ENCODE data around the gene COPS8.
A peak's percentile ranks its signal among the peaks of the same experiment; 100 is the strongest.

COPS8 gene

GRCh38 chr2:237101118-237101979 lies 15.7 kb downstream of the COPS8 start:
- no peak for DNase-seq (ENCODE audit: low read depth)

GRCh38 chr2:237102428-237102827 lies 16.7 kb downstream of the COPS8 start:
- no peak for DNase-seq (ENCODE audit: low read depth)

- no peak for DNase-seq (ENCODE audit: low read depth)
Measured at GRCh38 chr2:237109421-237109934, 23.8 kb downstream of the COPS8 start.

GRCh38 chr2:237113026-237113795 lies 27.5 kb downstream of the COPS8 start:
- DNase-seq (ENCODE audit: low read depth): no peak

- DNase-seq (ENCODE audit: low read depth): no peak
Measured at GRCh38 chr2:237115870-237116269, 30.2 kb downstream of the COPS8 start.

- no peak for DNase-seq (ENCODE audit: low read depth)
Measured at GRCh38 chr2:237116431-237116830, 30.7 kb downstream of the COPS8 start.

- DNase-seq (ENCODE audit: low read depth): no peak
Measured at GRCh38 chr2:237118025-237118424, 32.3 kb downstream of the COPS8 start.

- no peak for DNase-seq (ENCODE audit: low read depth)
Measured at GRCh38 chr2:237118561-237119155, 33.0 kb downstream of the COPS8 start.

- no peak for DNase-seq (ENCODE audit: low read depth)
Measured at GRCh38 chr2:237120916-237121315, 35.2 kb downstream of the COPS8 start.

GRCh38 chr2:237121321-237121720 lies 35.6 kb downstream of the COPS8 start:
- DNase-seq (ENCODE audit: low read depth): no peak

- DNase-seq (ENCODE audit: low read depth): peak; percentile 53
Measured at GRCh38 chr2:237122214-237122666, 36.6 kb downstream of the COPS8 start.

GRCh38 chr2:237124820-237125219 lies 39.1 kb downstream of the COPS8 start:
- no peak for DNase-seq (ENCODE audit: low read depth)

GRCh38 chr2:237125967-237126366 lies 40.3 kb downstream of the COPS8 start:
- no peak for DNase-seq (ENCODE audit: low read depth)

GRCh38 chr2:237126519-237127174 lies 41.0 kb downstream of the COPS8 start:
- DNase-seq (ENCODE audit: low read depth): no peak

GRCh38 chr2:237128026-237128703 lies 42.5 kb downstream of the COPS8 start:
- DNase-seq (ENCODE audit: low read depth): peak; percentile 49

- DNase-seq (ENCODE audit: low read depth): no peak
Measured at GRCh38 chr2:237128845-237129592, 43.3 kb downstream of the COPS8 start.

GRCh38 chr2:237129625-237130263 lies 44.1 kb downstream of the COPS8 start:
- DNase-seq (ENCODE audit: low read depth): no peak

GRCh38 chr2:237130562-237131421 lies 45.1 kb downstream of the COPS8 start:
- DNase-seq (ENCODE audit: low read depth): no peak

All from stimulated activated CD8-positive, alpha-beta memory T cell treated with anti-CD3 and anti-CD28 coated beads, Interleukin-4, amount 100 ng/mL, for 24 hours (primary cell).